Neural progenitor cell (in vitro differentiated cells): ENCODE measurements around the gene ADARB2. TPM values are rescaled to one million over a fixed set of nuclear protein-coding genes. Genes with fewer than 3 reads are reported as not detected.
A peak's percentile ranks its signal among the peaks of the same experiment; 100 is the strongest.

Experiments used
- DNase-seq: peaks from one replicate; pipeline ENCODE4 v3.0.0-alpha.2; 2016; ENCODE audit warnings: low spot score
- H2AFZ ChIP-seq: fragments of 200-600 bp; sonication (generic); replicated peaks from 2 replicates; pipeline ENCODE4 v1.6.1; 2016; ENCODE audit warnings: antibody characterized with exemption
- H3F3A ChIP-seq: fragments of 200-600 bp; sonication (generic); 2 replicates; pipeline ENCODE4 v1.6.1; 2016; ENCODE audit warnings: antibody characterized with exemption, low read depth
- H3K27ac ChIP-seq: fragments of 200-600 bp; sonication (generic); 2 replicates; pipeline ENCODE4 v1.5.1; 2016; ENCODE audit warnings: mild to moderate bottlenecking
- H3K27me3 ChIP-seq: fragments of 200-600 bp; sonication (generic); 2 replicates; pipeline ENCODE4 v1.6.1; 2016; ENCODE audit warnings: mild to moderate bottlenecking, moderate library complexity
- H3K36me3 ChIP-seq: fragments of 200-600 bp; sonication (generic); 2 replicates; pipeline ENCODE4 v1.5.1; 2016
- H3K4me1 ChIP-seq: fragments of 200-600 bp; sonication (generic); 2 replicates; pipeline ENCODE4 v1.6.1; 2016; ENCODE audit warnings: mixed run types
- H3K4me2 ChIP-seq: fragments of 200-600 bp; sonication (generic); 2 replicates; pipeline ENCODE4 v1.6.1; 2016
- H3K4me3 ChIP-seq: fragments of 200-600 bp; sonication (generic); 2 replicates; pipeline ENCODE4 v1.5.1; 2016
- H3K79me2 ChIP-seq: fragments of 200-600 bp; sonication (generic); 2 replicates; pipeline ENCODE4 v1.6.1; 2016; ENCODE audit warnings: low read depth
- H3K9ac ChIP-seq: fragments of 200-600 bp; sonication (generic); 2 replicates; pipeline ENCODE4 v1.6.1; 2016
- H3K9me3 ChIP-seq: fragments of 200-600 bp; sonication (generic); 2 replicates; pipeline ENCODE4 v1.5.1; 2016; ENCODE audit warnings: low read depth
- H4K20me1 ChIP-seq: fragments of 200-600 bp; sonication (generic); 2 replicates; pipeline ENCODE4 v1.6.1; 2016; ENCODE audit warnings: low read depth
- H3K27ac Mint-ChIP-seq: 3 replicates; pipeline ENCODE4 v1.8.0; 2021; ENCODE audit warnings: mixed read lengths
- H3K27me3 Mint-ChIP-seq: 2 replicates; pipeline ENCODE4 v1.8.0; 2022; ENCODE audit warnings: low read depth, mild to moderate bottlenecking, inconsistent platforms, moderate library complexity, mixed read lengths; ENCODE audit not compliant: insufficient read depth
- H3K36me3 Mint-ChIP-seq: 3 replicates; pipeline ENCODE4 v1.8.0; 2021; ENCODE audit warnings: mixed read lengths
- H3K4me1 Mint-ChIP-seq: 3 replicates; pipeline ENCODE4 v1.8.0; 2021; ENCODE audit warnings: mixed read lengths
- H3K4me3 Mint-ChIP-seq: 3 replicates; pipeline ENCODE4 v1.8.0; 2021; ENCODE audit warnings: mild to moderate bottlenecking, moderate library complexity, mixed read lengths
- H3K9me3 Mint-ChIP-seq: 3 replicates; pipeline ENCODE4 v1.8.0; 2020; ENCODE audit warnings: mixed read lengths
- CTCF ChIP-seq: fragments of 200-600 bp; sonication (generic); IDR thresholded peaks from 2 replicates; pipeline ENCODE4 v1.5.1; 2017; ENCODE audit warnings: antibody characterized with exemption, mild to moderate bottlenecking
- EZH2 ChIP-seq: fragments of 200-600 bp; sonication (generic); IDR thresholded peaks from 2 replicates; pipeline ENCODE4 v1.6.1; 2017; ENCODE audit warnings: antibody characterized with exemption, mild to moderate bottlenecking, moderate library complexity
- EZH2phosphoT487 ChIP-seq: fragments of 200-600 bp; sonication (generic); IDR thresholded peaks from 2 replicates; pipeline ENCODE4 v1.6.1; 2017; ENCODE audit warnings: antibody characterized with exemption
- total RNA-seq: library from RNA; depleted of rRNA; stranded (reverse); fragments of >200 nt; gene quantifications from 2 replicates; pipeline ENCODE4 v1.2.3, GENCODE V29; 2015; ENCODE audit warnings: low replicate concordance

Gene ADARB2
- total RNA-seq, 1 donor from 2014 or later, result not detected

DNA sequence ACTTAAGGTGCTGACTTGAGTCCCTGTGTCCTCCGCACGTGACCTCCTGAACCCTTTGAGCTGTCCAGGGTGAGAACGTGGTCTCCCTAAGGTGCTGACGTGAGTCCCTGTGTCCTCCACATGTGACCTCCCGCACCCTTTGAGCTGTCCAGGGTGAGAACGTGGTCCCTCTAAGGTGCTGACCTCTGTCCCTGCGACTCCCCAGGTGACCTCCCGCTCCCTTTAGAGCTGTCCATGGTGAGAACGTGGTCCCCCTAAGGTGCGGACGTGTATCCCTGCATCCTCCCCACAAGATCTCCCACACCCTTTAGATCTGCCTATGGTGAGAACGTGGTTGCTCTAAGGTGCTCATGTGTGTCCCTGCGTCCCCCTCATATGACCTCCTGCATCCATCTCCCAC, 174.3 kb downstream of the ADARB2 start:
- no peaks in the 10 kb centered on the region for H3K9me3 ChIP-seq
- no peaks in the 10 kb centered on the region for H3K9me3 Mint-ChIP-seq
- H3K9ac ChIP-seq, result no peak overlapping the region
- no peak overlapping the region for H2AFZ ChIP-seq
- H3K4me1 Mint-ChIP-seq, result peaks cover 25% of the 10 kb centered on the region
- TF ChIP-seq EZH2 (no peak), CTCF (no peak), EZH2phosphoT487 (no peak)
- H3K4me3 Mint-ChIP-seq, result no peak overlapping the region
- no peaks in the 10 kb centered on the region for H3K27me3 ChIP-seq
- no peaks in the 10 kb centered on the region for H3K79me2 ChIP-seq
- no peaks in the 10 kb centered on the region for H3K36me3 Mint-ChIP-seq
- H3K27me3 Mint-ChIP-seq, result peaks cover 5% of the 10 kb centered on the region
- H3F3A ChIP-seq, result no peaks in the 10 kb centered on the region
- H3K4me2 ChIP-seq, result no peak overlapping the region
- no peak for DNase-seq
- no peaks in the 10 kb centered on the region for H3K36me3 ChIP-seq
- no peak overlapping the region for H3K4me3 ChIP-seq
- no peaks in the 10 kb centered on the region for H3K4me1 ChIP-seq
- no peaks in the 10 kb centered on the region for H4K20me1 ChIP-seq
- H3K27ac Mint-ChIP-seq, result peak overlapping the region; percentile 87
- H3K27ac ChIP-seq, result no peak overlapping the region

- no peaks in the 10 kb centered on the region for H3K36me3 Mint-ChIP-seq
- Histone ChIP-seq H3K36me3 (no peaks in the 10 kb centered on the region), H2AFZ (no peak overlapping the region), H3K79me2 (no peaks in the 10 kb centered on the region), H3K4me2 (no peak overlapping the region), H4K20me1 (no peaks in the 10 kb centered on the region), H3K9ac (no peak overlapping the region), H3K27me3 (no peaks in the 10 kb centered on the region), H3K9me3 (no peaks in the 10 kb centered on the region), H3F3A (no peaks in the 10 kb centered on the region), H3K4me1 (no peaks in the 10 kb centered on the region), H3K4me3 (no peak overlapping the region), H3K27ac (no peak overlapping the region)
- H3K4me3 Mint-ChIP-seq, result no peak overlapping the region
- no peak overlapping the region for H3K27ac Mint-ChIP-seq
- no peak for TF ChIP-seq EZH2phosphoT487
- no peak for TF ChIP-seq EZH2
- TF ChIP-seq CTCF, result no peak
- no peaks in the 10 kb centered on the region for H3K9me3 Mint-ChIP-seq
- H3K4me1 Mint-ChIP-seq, result peaks cover 25% of the 10 kb centered on the region
- H3K27me3 Mint-ChIP-seq, result peaks cover 4% of the 10 kb centered on the region
- no peak for DNase-seq
Measured at GRCh38 chr10:1561731-1562337, 175.5 kb downstream of the ADARB2 start.

GRCh38 chr10:1560535-1561192, 176.7 kb downstream of the ADARB2 start:
- H3K27me3 Mint-ChIP-seq, result no peaks in the 10 kb centered on the region
- no peak overlapping the region for H2AFZ ChIP-seq
- H3K4me3 ChIP-seq, result no peak overlapping the region
- no peak for TF ChIP-seq CTCF
- no peak for TF ChIP-seq EZH2phosphoT487
- TF ChIP-seq EZH2, result no peak
- H3K36me3 ChIP-seq, result no peaks in the 10 kb centered on the region
- no peaks in the 10 kb centered on the region for H3F3A ChIP-seq
- H3K27me3 ChIP-seq, result no peaks in the 10 kb centered on the region
- no peak overlapping the region for H3K4me3 Mint-ChIP-seq
- H3K4me2 ChIP-seq, result no peak overlapping the region
- DNase-seq, result no peak
- peaks cover 25% of the 10 kb centered on the region for H3K4me1 Mint-ChIP-seq
- H3K36me3 Mint-ChIP-seq, result no peaks in the 10 kb centered on the region
- H3K9me3 Mint-ChIP-seq, result no peaks in the 10 kb centered on the region
- H3K9me3 ChIP-seq, result no peaks in the 10 kb centered on the region
- H3K9ac ChIP-seq, result no peak overlapping the region
- H3K79me2 ChIP-seq, result no peaks in the 10 kb centered on the region
- H3K4me1 ChIP-seq, result no peaks in the 10 kb centered on the region
- no peak overlapping the region for H3K27ac Mint-ChIP-seq
- H3K27ac ChIP-seq, result no peak overlapping the region
- H4K20me1 ChIP-seq, result no peaks in the 10 kb centered on the region
